Keratinocyte (primary cell): ENCODE data around the gene TFIP11. TPM values are rescaled to one million over a fixed set of nuclear protein-coding genes. Genes with fewer than 3 reads are reported as not detected.

Experiments
- DNase-seq: peaks from one replicate; pipeline ENCODE4 v3.0.0-alpha.2; 2011; ENCODE audit warnings: low read depth, missing footprints, low spot score
- FAIRE-seq: peaks from 2 replicates; lab custom pipeline; 2011; peaks lifted over from hg19 to GRCh38; lab: Jason Lieb, UNC
- H2AFZ ChIP-seq: 2 replicates; pipeline ENCODE4 v1.6.0; 2012; ENCODE audit warnings: low read length, control low read depth, inconsistent platforms; ENCODE audit not compliant: control insufficient read depth
- H3K27ac ChIP-seq: 2 replicates; pipeline ENCODE4 v1.5.1; 2011; ENCODE audit warnings: low read length; ENCODE audit not compliant: control insufficient read depth, insufficient read depth
- H3K27me3 ChIP-seq: 3 replicates; pipeline ENCODE4 v1.6.0; 2011; ENCODE audit warnings: low read length; ENCODE audit not compliant: control insufficient read depth, insufficient read depth; ENCODE audit errors: extremely low read depth
- H3K36me3 ChIP-seq, 2 experiments: 2 replicates in 1 of 2; 3 replicates in 1 of 2; pipeline ENCODE4 v1.5.1; 2011; ENCODE audit warnings: low read length in 2 of 2, mild to moderate bottlenecking in 1 of 2; ENCODE audit not compliant: control insufficient read depth in 2 of 2, insufficient read depth in 2 of 2; ENCODE audit errors: extremely low read depth in 1 of 2
- H3K4me1 ChIP-seq: 3 replicates; pipeline ENCODE4 v1.5.1; 2011; ENCODE audit warnings: low read length; ENCODE audit not compliant: control insufficient read depth, insufficient read depth; ENCODE audit errors: extremely low read depth
- H3K4me2 ChIP-seq: 3 replicates; pipeline ENCODE4 v1.6.0; 2011; ENCODE audit warnings: low read depth, low read length; ENCODE audit not compliant: control insufficient read depth, insufficient read depth; ENCODE audit errors: extremely low read depth
- H3K4me3 ChIP-seq, 3 experiments: fragments of 200-600 bp in 1 of 3; sonication (generic) in 1 of 3; 2 replicates in 2 of 3; 3 replicates in 1 of 3; pipeline ENCODE4 v1.5.1; 2011 to 2016; ENCODE audit warnings: low read length in 3 of 3, mild to moderate bottlenecking in 3 of 3, control low read depth in 2 of 3, inconsistent platforms in 1 of 3, low read depth in 1 of 3, mixed read lengths in 1 of 3, mixed run types in 1 of 3, moderate library complexity in 1 of 3; ENCODE audit not compliant: control insufficient read depth in 2 of 3, insufficient read depth in 2 of 3; ENCODE audit errors: extremely low read depth in 1 of 3
- H3K79me2 ChIP-seq: 2 replicates; pipeline ENCODE4 v1.6.0; 2012; ENCODE audit warnings: low read length; ENCODE audit not compliant: control insufficient read depth, insufficient read depth
- H3K9ac ChIP-seq: 3 replicates; pipeline ENCODE4 v1.6.0; 2011; ENCODE audit warnings: low read length; ENCODE audit not compliant: control insufficient read depth, insufficient read depth; ENCODE audit errors: extremely low read depth
- H3K9me1 ChIP-seq: 3 replicates; pipeline ENCODE4 v1.6.0; 2011; ENCODE audit warnings: low read length; ENCODE audit not compliant: control insufficient read depth, insufficient read depth; ENCODE audit errors: extremely low read depth
- H3K9me3 ChIP-seq: 2 replicates; pipeline ENCODE4 v1.5.1; 2012; ENCODE audit warnings: low read depth, low read length; ENCODE audit not compliant: control insufficient read depth
- H4K20me1 ChIP-seq: 3 replicates; pipeline ENCODE4 v1.6.0; 2011; ENCODE audit warnings: low read length; ENCODE audit not compliant: control insufficient read depth, insufficient read depth; ENCODE audit errors: extremely low read depth
- CTCF ChIP-seq, 3 experiments: IDR thresholded peaks in 1 of 3; conservative IDR thresholded peaks in 1 of 3; optimal IDR thresholded peaks in 1 of 3; 2 replicates in 2 of 3; 3 replicates in 1 of 3; pipeline versions ENCODE3 to v1.5.1; 2011; ENCODE audit warnings: low read length in 3 of 3, mild to moderate bottlenecking in 3 of 3, moderate library complexity in 2 of 3, control low read depth in 1 of 3, inconsistent platforms in 1 of 3; ENCODE audit not compliant: insufficient read depth in 2 of 3; ENCODE audit errors: extremely low read depth in 1 of 3
- EZH2 ChIP-seq: IDR thresholded peaks from one replicate; pipeline ENCODE4 v1.6.1; 2012; ENCODE audit warnings: inconsistent platforms, mild to moderate bottlenecking, low read length, moderate library complexity
- dilution Hi-C: fragments of 300-500 bp; cut with MboI; formaldehyde crosslinking; loops from one replicate; pipeline ENCODE4 v1.7.0; 2020; ENCODE audit warnings: low sequenced_read_pairs; ENCODE audit not compliant: extremely low pct_ligation_motif_present
- polyA plus RNA-seq, 5 experiments: library from polyadenylated mRNA; depleted of rRNA in 3 of 5; stranded (reverse) in 3 of 5; stranded (forward) in 1 of 5; unstranded in 1 of 5; fragments of >200 nt; gene quantifications; 1 replicate in 1 of 5; 2 replicates in 3 of 5; 3 replicates in 1 of 5; pipeline versions ENCODE4 v1.2.1 to v1.2.3, GENCODE V29; 2011 to 2012; ENCODE audit warnings: missing spikeins in 2 of 5, low read depth in 1 of 5, low replicate concordance in 1 of 5

Gene TFIP11
- polyA plus RNA-seq, 1 donor (not counting 4 experiments of a cell fraction or from before 2014, with no cell fraction given) = 30.3 TPM

GRCh38 chr22:26541167-26541819 is 29.0 kb upstream of the TFIP11 start:
- Histone ChIP-seq H3K9me3 (no peaks in the 10 kb centered on the region), H3K4me1 (peaks cover 3% of the 10 kb centered on the region), H3K36me3 (peaks cover 11 to 15% of the 10 kb centered on the region in 2 experiments), H3K4me2 (no peak overlapping the region), H2AFZ (no peak overlapping the region), H3K9me1 (no peaks in the 10 kb centered on the region), H4K20me1 (no peaks in the 10 kb centered on the region), H3K9ac (no peak overlapping the region), H3K4me3 (no peak overlapping the region), H3K27me3 (no peaks in the 10 kb centered on the region), H3K79me2 (no peaks in the 10 kb centered on the region), H3K27ac (no peak overlapping the region)
- DNase-seq = no peak
- no peak for FAIRE-seq
- TF ChIP-seq CTCF (optimal IDR thresholded peaks at IDR 0.05 in 1 of 3, IDR thresholded peaks at IDR 0.05 in 1 of 3, conservative IDR thresholded peaks at IDR 0.05 in 1 of 3; ENCODE audit: extremely low read depth in 1 of 3, insufficient read depth in 2 of 3, low read length in 3 of 3) (no peak), EZH2 (no peak)
- dilution Hi-C loops = no loop called here

GRCh38 chr22:26540119-26540518 is 27.8 kb upstream of the TFIP11 start:
- Histone ChIP-seq H2AFZ (no peak overlapping the region), H3K27me3 (no peaks in the 10 kb centered on the region), H3K9me3 (no peaks in the 10 kb centered on the region), H3K4me2 (no peak overlapping the region), H4K20me1 (no peaks in the 10 kb centered on the region), H3K4me1 (peaks cover 3% of the 10 kb centered on the region), H3K27ac (no peak overlapping the region), H3K9ac (no peak overlapping the region), H3K79me2 (no peaks in the 10 kb centered on the region), H3K4me3 (no peak overlapping the region), H3K9me1 (no peaks in the 10 kb centered on the region), H3K36me3 (peaks cover 11 to 17% of the 10 kb centered on the region in 2 experiments)
- TF ChIP-seq CTCF (optimal IDR thresholded peaks at IDR 0.05 in 1 of 3, IDR thresholded peaks at IDR 0.05 in 1 of 3, conservative IDR thresholded peaks at IDR 0.05 in 1 of 3; ENCODE audit: extremely low read depth in 1 of 3, insufficient read depth in 2 of 3, low read length in 3 of 3) = no peak
- TF ChIP-seq EZH2 = no peak
- DNase-seq (no peak), FAIRE-seq (no peak)
- dilution Hi-C loops = no loop called here
